Measurements from ENCODE around the gene CTAG1A. TPM values are rescaled to one million over a fixed set of nuclear protein-coding genes. Genes with fewer than 3 reads are reported as not detected.
A peak's percentile ranks its signal among the peaks of the same experiment; 100 is the strongest.

Gene CTAG1A
- polyA plus RNA-seq, 2 of the 4 experiments (the other 2 are of a cell fraction): not detected

DNA sequence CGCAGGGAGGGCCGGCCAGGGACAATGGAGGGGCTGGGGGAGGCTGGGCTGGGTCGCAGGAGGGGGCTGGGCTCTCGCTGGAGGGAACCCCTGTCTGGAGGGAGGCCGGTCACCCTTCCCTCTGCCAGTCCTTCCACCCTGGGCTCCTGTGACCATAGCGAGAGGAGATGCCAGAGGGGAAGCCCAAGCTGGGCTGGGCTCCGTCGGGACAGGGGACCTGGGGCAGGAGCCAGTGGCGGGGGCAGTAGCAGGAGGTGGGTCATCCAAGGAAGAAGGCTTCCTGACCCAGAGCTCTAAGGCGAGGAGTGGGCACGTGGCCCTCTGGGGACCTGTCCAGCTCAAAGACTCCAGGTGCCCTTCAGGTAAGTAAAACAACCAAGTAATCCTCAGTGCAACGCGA, 17.3 kb downstream of the CTAG1A start:
- CTCF ChIA-PET: interaction anchor here (1.9 kb wide), 1 partner anchor 147 kb away, joined by 4 read pairs; no protein-coding TSS in a partner anchor
- POLR2A ChIA-PET: no interaction called here
- Histone ChIP-seq H3K4me1 (peaks cover 14% of the 10 kb centered on the region), H3K4me3 (no peak overlapping the region), H3K4me2 (no peak overlapping the region), H3K9me3 (no peaks in the 10 kb centered on the region), H3K27ac (no peak overlapping the region)
- 74% methylated on average over 10 of the region's 13 CpGs for WGBS (ENCODE audit: missing lambda C conversion rate)
- FAIRE-seq (no peak), ATAC-seq (no peak), DNase-seq (ENCODE audit: low read depth in 1 of 2, low spot score in 1 of 2) (no peak)
- TF ChIP-seq JUNB (IDR thresholded peaks at IDR 0.05) (no peak), RFX5 (IDR thresholded peaks at IDR 0.05) (no peak), EHF (CRISPR knock-in tag; IDR thresholded peaks at IDR 0.05) (no peak), FOSB (CRISPR knock-in tag; IDR thresholded peaks at IDR 0.05) (no peak)

DNA sequence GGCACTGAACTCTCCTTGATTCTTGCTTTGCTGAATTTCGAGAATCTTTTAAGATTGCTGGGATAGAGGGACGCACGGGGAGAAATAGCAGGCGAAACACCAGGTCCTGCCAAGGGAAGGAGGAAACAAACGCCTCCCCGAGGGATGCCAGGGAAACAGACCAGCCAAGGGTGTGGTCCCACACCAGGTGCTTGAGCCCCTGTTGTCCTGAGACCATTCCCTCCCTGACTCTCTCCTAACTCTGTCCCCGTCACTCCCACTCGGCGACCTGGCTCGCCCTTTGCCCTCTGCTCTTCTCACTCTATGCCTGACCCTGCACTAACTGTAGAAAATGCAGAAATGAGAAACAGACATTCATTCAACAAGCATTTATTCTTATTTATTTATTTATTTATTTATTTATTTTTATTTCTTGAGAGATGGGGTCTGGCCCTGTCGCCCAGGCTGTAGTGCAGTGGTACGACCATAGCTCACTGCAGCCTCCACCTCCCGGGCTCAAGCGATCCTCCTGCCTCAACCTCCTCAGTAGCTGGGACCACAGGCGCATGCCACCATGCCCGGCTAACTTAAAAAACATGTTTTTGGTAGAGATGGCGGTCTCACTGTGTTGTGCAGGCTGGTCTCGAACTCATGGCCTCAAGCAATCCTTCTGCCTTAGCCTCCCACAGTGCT, 18.0 kb downstream of the CTAG1A start:
- TF ChIP-seq SREBF2 (IDR thresholded peaks at IDR 0.05): no peak
- TF ChIP-seq MAZ (IDR thresholded peaks at IDR 0.05; ENCODE audit: borderline replicate concordance, low read depth, low read length): no peak
- no peak for TF ChIP-seq ESRRA (IDR thresholded peaks at IDR 0.05; ENCODE audit: borderline replicate concordance, low read length)
- TF ChIP-seq, protein P1, sequence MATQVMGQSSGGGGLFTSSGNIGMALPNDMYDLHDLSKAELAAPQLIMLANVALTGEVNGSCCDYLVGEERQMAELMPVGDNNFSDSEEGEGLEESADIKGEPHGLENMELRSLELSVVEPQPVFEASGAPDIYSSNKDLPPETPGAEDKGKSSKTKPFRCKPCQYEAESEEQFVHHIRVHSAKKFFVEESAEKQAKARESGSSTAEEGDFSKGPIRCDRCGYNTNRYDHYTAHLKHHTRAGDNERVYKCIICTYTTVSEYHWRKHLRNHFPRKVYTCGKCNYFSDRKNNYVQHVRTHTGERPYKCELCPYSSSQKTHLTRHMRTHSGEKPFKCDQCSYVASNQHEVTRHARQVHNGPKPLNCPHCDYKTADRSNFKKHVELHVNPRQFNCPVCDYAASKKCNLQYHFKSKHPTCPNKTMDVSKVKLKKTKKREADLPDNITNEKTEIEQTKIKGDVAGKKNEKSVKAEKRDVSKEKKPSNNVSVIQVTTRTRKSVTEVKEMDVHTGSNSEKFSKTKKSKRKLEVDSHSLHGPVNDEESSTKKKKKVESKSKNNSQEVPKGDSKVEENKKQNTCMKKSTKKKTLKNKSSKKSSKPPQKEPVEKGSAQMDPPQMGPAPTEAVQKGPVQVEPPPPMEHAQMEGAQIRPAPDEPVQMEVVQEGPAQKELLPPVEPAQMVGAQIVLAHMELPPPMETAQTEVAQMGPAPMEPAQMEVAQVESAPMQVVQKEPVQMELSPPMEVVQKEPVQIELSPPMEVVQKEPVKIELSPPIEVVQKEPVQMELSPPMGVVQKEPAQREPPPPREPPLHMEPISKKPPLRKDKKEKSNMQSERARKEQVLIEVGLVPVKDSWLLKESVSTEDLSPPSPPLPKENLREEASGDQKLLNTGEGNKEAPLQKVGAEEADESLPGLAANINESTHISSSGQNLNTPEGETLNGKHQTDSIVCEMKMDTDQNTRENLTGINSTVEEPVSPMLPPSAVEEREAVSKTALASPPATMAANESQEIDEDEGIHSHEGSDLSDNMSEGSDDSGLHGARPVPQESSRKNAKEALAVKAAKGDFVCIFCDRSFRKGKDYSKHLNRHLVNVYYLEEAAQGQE (IDR thresholded peaks at IDR 0.05): no peak
- TF ChIP-seq POLR2AphosphoS2 (conservative IDR thresholded peaks at IDR 0.05; ENCODE audit: low read length): no peak
- no peak for TF ChIP-seq JUN (IDR thresholded peaks at IDR 0.05)
- no peak for TF ChIP-seq FOSL2 (IDR thresholded peaks at IDR 0.05)
- TF ChIP-seq FOSL2 (CRISPR knock-in tag; IDR thresholded peaks at IDR 0.05): no peak
- TF ChIP-seq RAD21 (conservative IDR thresholded peaks at IDR 0.05 in 1 of 2, IDR thresholded peaks at IDR 0.05 in 1 of 2): no peak
- TF ChIP-seq EP300 (IDR thresholded peaks at IDR 0.05): no peak
- TF ChIP-seq EHF (CRISPR knock-in tag; IDR thresholded peaks at IDR 0.05): no peak
- TF ChIP-seq, protein P2, sequence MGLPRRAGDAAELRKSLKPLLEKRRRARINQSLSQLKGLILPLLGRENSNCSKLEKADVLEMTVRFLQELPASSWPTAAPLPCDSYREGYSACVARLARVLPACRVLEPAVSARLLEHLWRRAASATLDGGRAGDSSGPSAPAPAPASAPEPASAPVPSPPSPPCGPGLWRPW (IDR thresholded peaks at IDR 0.05): no peak
- TF ChIP-seq, protein P3, sequence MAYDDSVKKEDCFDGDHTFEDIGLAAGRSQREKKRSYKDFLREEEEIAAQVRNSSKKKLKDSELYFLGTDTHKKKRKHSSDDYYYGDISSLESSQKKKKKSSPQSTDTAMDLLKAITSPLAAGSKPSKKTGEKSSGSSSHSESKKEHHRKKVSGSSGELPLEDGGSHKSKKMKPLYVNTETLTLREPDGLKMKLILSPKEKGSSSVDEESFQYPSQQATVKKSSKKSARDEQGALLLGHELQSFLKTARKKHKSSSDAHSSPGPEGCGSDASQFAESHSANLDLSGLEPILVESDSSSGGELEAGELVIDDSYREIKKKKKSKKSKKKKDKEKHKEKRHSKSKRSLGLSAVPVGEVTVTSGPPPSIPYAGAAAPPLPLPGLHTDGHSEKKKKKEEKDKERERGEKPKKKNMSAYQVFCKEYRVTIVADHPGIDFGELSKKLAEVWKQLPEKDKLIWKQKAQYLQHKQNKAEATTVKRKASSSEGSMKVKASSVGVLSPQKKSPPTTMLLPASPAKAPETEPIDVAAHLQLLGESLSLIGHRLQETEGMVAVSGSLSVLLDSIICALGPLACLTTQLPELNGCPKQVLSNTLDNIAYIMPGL (CRISPR knock-in tag; IDR thresholded peaks at IDR 0.05; ENCODE audit: borderline replicate concordance): no peak
- no peak for TF ChIP-seq POLR2A (IDR thresholded peaks at IDR 0.05; ENCODE audit: low read length)
- TF ChIP-seq, protein P4, sequence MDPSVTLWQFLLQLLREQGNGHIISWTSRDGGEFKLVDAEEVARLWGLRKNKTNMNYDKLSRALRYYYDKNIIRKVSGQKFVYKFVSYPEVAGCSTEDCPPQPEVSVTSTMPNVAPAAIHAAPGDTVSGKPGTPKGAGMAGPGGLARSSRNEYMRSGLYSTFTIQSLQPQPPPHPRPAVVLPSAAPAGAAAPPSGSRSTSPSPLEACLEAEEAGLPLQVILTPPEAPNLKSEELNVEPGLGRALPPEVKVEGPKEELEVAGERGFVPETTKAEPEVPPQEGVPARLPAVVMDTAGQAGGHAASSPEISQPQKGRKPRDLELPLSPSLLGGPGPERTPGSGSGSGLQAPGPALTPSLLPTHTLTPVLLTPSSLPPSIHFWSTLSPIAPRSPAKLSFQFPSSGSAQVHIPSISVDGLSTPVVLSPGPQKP (IDR thresholded peaks at IDR 0.05; ENCODE audit: low read depth, low read length): no peak
- TF ChIP-seq FOXS1 (CRISPR knock-in tag; IDR thresholded peaks at IDR 0.05): no peak
- no peak for TF ChIP-seq SMC3 (IDR thresholded peaks at IDR 0.05)
- no peak for TF ChIP-seq RCOR1 (IDR thresholded peaks at IDR 0.05; ENCODE audit: low read depth, low read length)
- TF ChIP-seq, protein P5, sequence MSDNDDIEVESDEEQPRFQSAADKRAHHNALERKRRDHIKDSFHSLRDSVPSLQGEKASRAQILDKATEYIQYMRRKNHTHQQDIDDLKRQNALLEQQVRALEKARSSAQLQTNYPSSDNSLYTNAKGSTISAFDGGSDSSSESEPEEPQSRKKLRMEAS (IDR thresholded peaks at IDR 0.05): no peak
- no peak for TF ChIP-seq HOXB13 (CRISPR knock-in tag; IDR thresholded peaks at IDR 0.05; ENCODE audit: low read depth)
- TF ChIP-seq, protein P6, sequence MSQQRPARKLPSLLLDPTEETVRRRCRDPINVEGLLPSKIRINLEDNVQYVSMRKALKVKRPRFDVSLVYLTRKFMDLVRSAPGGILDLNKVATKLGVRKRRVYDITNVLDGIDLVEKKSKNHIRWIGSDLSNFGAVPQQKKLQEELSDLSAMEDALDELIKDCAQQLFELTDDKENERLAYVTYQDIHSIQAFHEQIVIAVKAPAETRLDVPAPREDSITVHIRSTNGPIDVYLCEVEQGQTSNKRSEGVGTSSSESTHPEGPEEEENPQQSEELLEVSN (IDR thresholded peaks at IDR 0.05; ENCODE audit: borderline replicate concordance, low read depth): no peak
- ATAC-seq (no peak), FAIRE-seq (no peak), DNase-seq (ENCODE audit: low read depth in 1 of 2, low spot score in 1 of 2) (no peak)
- Histone ChIP-seq H3K9me3 (no peaks in the 10 kb centered on the region), H3K4me1 (peaks cover 17% of the 10 kb centered on the region), H3K27ac (peak overlapping the region in 1 of 2 experiments; percentile 70; a peak in 3 of 6 replicates), H3K4me2 (no peak overlapping the region), H3K4me3 (no peak overlapping the region)
- ChIA-PET POLR2A (no interaction called here), CTCF (interaction anchor here (1.9 kb wide), 1 partner anchor 146 kb away, joined by 4 read pairs; no protein-coding TSS in a partner anchor)
- WGBS (ENCODE audit: missing lambda C conversion rate): 86% methylated on average over 18 of the region's 18 CpGs
